PC-9 (cell line): ENCODE data around the gene ZNHIT2. TPM values are rescaled to one million over a fixed set of nuclear protein-coding genes. Genes with fewer than 3 reads are reported as not detected.

ENCODE experiments used
- BruUV-seq: library from RNA; stranded (reverse); fragments of 400-500 nt; replicated peaks from 2 replicates; lab custom pipeline; 2021; lab: Mats Ljungman, UMichigan
- CTCF ChIA-PET: fragments of 300-600 bp; sonication (Branson Sonifier 250); formaldehyde crosslinking; loops from one replicate; lab custom pipeline; 2022; ENCODE audit warnings: antibody characterized with exemption; lab: Charles Lee
- POLR2A ChIA-PET: fragments of 300-600 bp; sonication (Branson Sonifier 250); formaldehyde crosslinking; loops from one replicate; lab custom pipeline; 2022; ENCODE audit warnings: antibody characterized with exemption; ENCODE audit not compliant: unreplicated experiment; lab: Charles Lee
- DNase-seq, 2 experiments: peaks; one replicate each; pipeline versions ENCODE4 v3.0.0 to v3.0.0-alpha.2; 2015 to 2022; ENCODE audit warnings: mixed read lengths in 1 of 2
- H2AFZ ChIP-seq: fragments of 200-600 bp; sonication (generic); 2 replicates; pipeline ENCODE4 v1.8.1; 2017; ENCODE audit warnings: antibody characterized with exemption
- H3F3A ChIP-seq: fragments of 200-600 bp; sonication (generic); 2 replicates; pipeline ENCODE4 v1.8.1; 2017; ENCODE audit warnings: antibody characterized with exemption, mild to moderate bottlenecking, low read depth; ENCODE audit not compliant: insufficient read depth
- H3K27ac ChIP-seq: fragments of 200-600 bp; sonication (generic); 2 replicates; pipeline ENCODE4 v1.6.1; 2016; ENCODE audit warnings: mixed run types
- H3K27me3 ChIP-seq: fragments of 200-600 bp; sonication (generic); 2 replicates; pipeline ENCODE4 v1.6.1; 2016; ENCODE audit warnings: low read depth, mixed run types; ENCODE audit not compliant: insufficient read depth
- H3K36me3 ChIP-seq: fragments of 200-600 bp; sonication (generic); 2 replicates; pipeline ENCODE4 v1.6.1; 2016; ENCODE audit warnings: low read depth, mixed run types
- H3K4me1 ChIP-seq: fragments of 200-600 bp; sonication (generic); replicated peaks from 2 replicates; pipeline ENCODE4 v1.6.1; 2016; ENCODE audit warnings: mixed run types; ENCODE audit not compliant: insufficient read depth
- H3K4me2 ChIP-seq: fragments of 200-600 bp; sonication (generic); 2 replicates; pipeline ENCODE4 v1.6.1; 2017; ENCODE audit warnings: mixed run types
- H3K4me3 ChIP-seq: fragments of 200-600 bp; sonication (generic); 2 replicates; pipeline ENCODE4 v1.6.1; 2016; ENCODE audit warnings: mixed run types
- H3K79me2 ChIP-seq: fragments of 200-600 bp; sonication (generic); 2 replicates; pipeline ENCODE4 v1.6.1; 2017; ENCODE audit warnings: low read depth, mixed run types
- H3K9me2 ChIP-seq: fragments of 200-600 bp; sonication (generic); 2 replicates; pipeline ENCODE4 v1.8.1; 2017; ENCODE audit warnings: mild to moderate bottlenecking; ENCODE audit not compliant: insufficient read depth
- H3K9me3 ChIP-seq: fragments of 200-600 bp; sonication (generic); 2 replicates; pipeline ENCODE4 v1.8.1; 2016; ENCODE audit warnings: low read depth; ENCODE audit not compliant: insufficient read depth
- H4K20me1 ChIP-seq: fragments of 200-600 bp; sonication (generic); 2 replicates; pipeline ENCODE4 v1.8.1; 2017; ENCODE audit not compliant: insufficient read depth
- CTCF ChIP-seq: fragments of 200-600 bp; sonication (generic); conservative IDR thresholded peaks from 2 replicates; pipeline ENCODE4 v1.6.1; 2017; ENCODE audit warnings: mixed run types, antibody characterized with exemption, mild to moderate bottlenecking, moderate library complexity
- EZH2 ChIP-seq: fragments of 200-600 bp; sonication (generic); IDR thresholded peaks from 2 replicates; pipeline ENCODE4 v1.8.0; 2017; ENCODE audit warnings: antibody characterized with exemption, low read depth
- intact Hi-C: fragments of 100-400 bp; cut with micrococcal nuclease; formaldehyde crosslinking; loops from one replicate; pipeline ENCODE4 v1.10.0; 2022; ENCODE audit not compliant: unreplicated experiment
- total RNA-seq: library from RNA; stranded (reverse); gene quantifications from 2 replicates; pipeline ENCODE4 v1.2.3, GENCODE V29; 2021

The ZNHIT2 gene
- total RNA-seq, 1 experiment from 2014 or later, result 13.7 TPM

- Histone ChIP-seq H3K9me2 (no peaks in the 10 kb centered on the region), H2AFZ (peak overlapping the region; percentile 87; the same call in 1 of the 2 replicates), H3K36me3 (peaks cover 11% of the 10 kb centered on the region; the same call in 1 of the 2 replicates), H3K27me3 (no peaks in the 10 kb centered on the region), H3K4me1 (peaks cover 22% of the 10 kb centered on the region), H3F3A (peaks cover 46% of the 10 kb centered on the region), H3K79me2 (peaks cover 29% of the 10 kb centered on the region), H3K27ac (no peak overlapping the region), H3K4me2 (peak overlapping the region; percentile 99), H3K4me3 (peak overlapping the region; percentile 85), H3K9me3 (no peaks in the 10 kb centered on the region), H4K20me1 (no peaks in the 10 kb centered on the region; the same call in 1 of the 2 replicates)
- TF ChIP-seq EZH2, result no peak
- TF ChIP-seq CTCF, result no peak
- intact Hi-C loops, result loop anchor here (1.0 to 5.0 kb wide), 2 partner anchors 13 to 55 kb away; partner anchors contain the start of genes CDCA5, SAC3D1 and ZFPL1
- BruUV-seq, result TSS peak; percentile 31
- DNase-seq, result no peak
- CTCF ChIA-PET, result interaction anchor here (0.6 to 0.7 kb wide), 2 partner anchors 181 to 252 kb away, joined by 3 to 12 read pairs; no protein-coding TSS in a partner anchor
- POLR2A ChIA-PET, result interaction anchor here (0.5 to 0.7 kb wide), 4 partner anchors 12 to 195 kb away, joined by 3 to 20 read pairs (median 11); no protein-coding TSS in a partner anchor
These were observed 20.6 kb downstream of the ZNHIT2 start for GRCh38 chr11:65096926-65097325.

- peak; percentile 84 to 89 for DNase-seq
- H3K9me3 ChIP-seq, result no peaks in the 10 kb centered on the region
- CTCF ChIA-PET, result interaction anchor here (0.5 to 0.7 kb wide), 3 partner anchors 89 to 251 kb away, joined by 3 to 12 read pairs (median 5); no protein-coding TSS in a partner anchor
- BruUV-seq, result TSS peak; percentile 93
- POLR2A ChIA-PET, result interaction anchor here (0.6 to 0.7 kb wide), 4 partner anchors 11 to 795 kb away, joined by 3 to 20 read pairs (median 11); no protein-coding TSS in a partner anchor
- peak within 1 kb of the TSS; percentile 99 for H3K4me2 ChIP-seq
- peak within 1 kb of the TSS; percentile 87 for H2AFZ ChIP-seq
- H3K27me3 ChIP-seq, result no peaks in the 10 kb centered on the region
- peaks cover 20% of the 10 kb centered on the region for H3K4me1 ChIP-seq
- H3K79me2 ChIP-seq, result peaks cover 29% of the 10 kb centered on the region
- H3K4me3 ChIP-seq, result peak within 1 kb of the TSS; percentile 85
- H3F3A ChIP-seq, result peaks cover 40% of the 10 kb centered on the region
- no peaks in the 10 kb centered on the region; the same call in 1 of the 2 replicates for H4K20me1 ChIP-seq
- H3K27ac ChIP-seq, result peak within 1 kb of the TSS; percentile 63
- intact Hi-C loops, result loop anchor here (1.0 to 5.0 kb wide), 2 partner anchors 12 to 54 kb away; partner anchors contain the start of genes CDCA5, SAC3D1 and ZFPL1
- TF ChIP-seq EZH2 (no peak), CTCF (no peak)
- peaks cover 11% of the 10 kb centered on the region; the same call in 1 of the 2 replicates for H3K36me3 ChIP-seq
- H3K9me2 ChIP-seq, result no peaks in the 10 kb centered on the region
These were observed 21.3 kb downstream of the ZNHIT2 start, which contains the start of gene VPS51 for GRCh38 chr11:65095974-65096806. Gene VPS51, plus strand, starts transcription at chr11:65096214. Its CDS starts 37 bp downstream, at chr11:65096251.

- Histone ChIP-seq H3K4me3 (peak overlapping the region; percentile 85; the same call in 1 of the 2 replicates), H3F3A (peaks cover 32% of the 10 kb centered on the region), H3K36me3 (peaks cover 11% of the 10 kb centered on the region; the same call in 1 of the 2 replicates), H3K27ac (no peak overlapping the region; the same call in 1 of the 2 replicates), H3K4me2 (peak overlapping the region; percentile 99), H4K20me1 (no peaks in the 10 kb centered on the region), H3K9me2 (no peaks in the 10 kb centered on the region), H3K4me1 (peaks cover 14% of the 10 kb centered on the region), H3K79me2 (peaks cover 29% of the 10 kb centered on the region), H3K27me3 (no peaks in the 10 kb centered on the region), H3K9me3 (no peaks in the 10 kb centered on the region), H2AFZ (peak overlapping the region; percentile 87)
- intact Hi-C loops, result loop anchor here (5.0 kb wide), 1 partner anchor 53 kb away; the partner anchor contains the start of gene SAC3D1
- ChIA-PET CTCF (interaction anchor here (1.1 kb wide), 1 partner anchor 18 kb away, joined by 3 read pairs; no protein-coding TSS in a partner anchor), POLR2A (no interaction called here)
- no TSS peak for BruUV-seq
- TF ChIP-seq EZH2 (no peak), CTCF (no peak)
- no peak for DNase-seq
These were observed 22.1 kb downstream of the ZNHIT2 start for GRCh38 chr11:65095427-65095826.
